OCI-LY7 (cell line): ENCODE results near the gene ITSN1. TPM values are rescaled to one million over a fixed set of nuclear protein-coding genes. Genes with fewer than 3 reads are reported as not detected.

ENCODE experiments used
- BruUV-seq: library from RNA; stranded (reverse); fragments of 400-500 nt; replicated peaks from 2 replicates; lab custom pipeline; 2021; lab: Mats Ljungman, UMichigan
- CTCF ChIA-PET: fragments of 300-600 bp; sonication (Branson Sonifier 250); formaldehyde crosslinking; loops from one replicate; lab custom pipeline; 2022; ENCODE audit warnings: antibody characterized with exemption; ENCODE audit not compliant: unreplicated experiment; lab: Charles Lee
- POLR2A ChIA-PET: fragments of 300-600 bp; sonication (Branson Sonifier 250); formaldehyde crosslinking; loops from one replicate; lab custom pipeline; 2022; ENCODE audit warnings: antibody characterized with exemption; lab: Charles Lee
- DNase-seq: peaks from one replicate; pipeline ENCODE4 v3.0.0-alpha.2; 2015; ENCODE audit warnings: low spot score
- H2AFZ ChIP-seq: fragments of 200-600 bp; sonication (generic), shearing (Covaris generic); 2 replicates; pipeline ENCODE4 v1.6.1; 2014; ENCODE audit warnings: mild to moderate bottlenecking, antibody characterized with exemption, low read length, moderate library complexity
- H3K27ac ChIP-seq: fragments of 200-600 bp; sonication (generic); 2 replicates; pipeline ENCODE4 v1.5.1; 2014; ENCODE audit warnings: mixed run types, low read depth, mild to moderate bottlenecking, moderate library complexity, low read length, inconsistent platforms; ENCODE audit not compliant: poor library complexity, severe bottlenecking
- H3K36me3 ChIP-seq: fragments of 200-600 bp; sonication (generic); 2 replicates; pipeline ENCODE4 v1.6.1; 2014; ENCODE audit warnings: mild to moderate bottlenecking, antibody characterized with exemption, low read length, moderate library complexity, mixed read lengths; ENCODE audit not compliant: insufficient read depth
- H3K4me1 ChIP-seq: fragments of 200-600 bp; sonication (generic); 2 replicates; pipeline ENCODE4 v1.5.1; 2014; ENCODE audit warnings: mild to moderate bottlenecking, low read length; ENCODE audit not compliant: insufficient read depth, poor library complexity, severe bottlenecking
- H3K4me2 ChIP-seq: fragments of 200-600 bp; sonication (generic); 2 replicates; pipeline ENCODE4 v1.6.1; 2014; ENCODE audit warnings: mild to moderate bottlenecking, low read length
- H3K4me3 ChIP-seq: fragments of 200-600 bp; sonication (generic); 2 replicates; pipeline ENCODE4 v1.5.1; 2014; ENCODE audit warnings: mild to moderate bottlenecking, low read depth, low read length; ENCODE audit not compliant: poor library complexity, severe bottlenecking
- H3K79me2 ChIP-seq: fragments of 200-600 bp; sonication (generic); 2 replicates; pipeline ENCODE4 v1.6.1; 2016; ENCODE audit warnings: low read depth, mild to moderate bottlenecking, low read length, moderate library complexity, mixed read lengths; ENCODE audit not compliant: insufficient read depth
- H3K9me2 ChIP-seq: fragments of 200-600 bp; sonication (generic); 2 replicates; pipeline ENCODE4 v1.6.1; 2016; ENCODE audit warnings: mild to moderate bottlenecking, low read length, mixed read lengths; ENCODE audit not compliant: insufficient read depth
- H3K9me3 ChIP-seq: fragments of 200-600 bp; sonication (generic); 2 replicates; pipeline ENCODE4 v1.6.1; 2014; ENCODE audit warnings: mild to moderate bottlenecking, mixed run types, low read length, mixed read lengths
- H4K20me1 ChIP-seq: fragments of 200-600 bp; sonication (generic); 2 replicates; pipeline ENCODE4 v1.6.1; 2014; ENCODE audit warnings: mild to moderate bottlenecking, antibody characterized with exemption, low read length, moderate library complexity, mixed read lengths; ENCODE audit not compliant: insufficient read depth
- EZH2phosphoT487 ChIP-seq: fragments of 200-600 bp; sonication (generic); IDR thresholded peaks from 2 replicates; pipeline ENCODE4 v1.6.1; 2018; ENCODE audit warnings: low read depth, borderline replicate concordance, mild to moderate bottlenecking, mixed run types, antibody characterized with exemption, low read length, moderate library complexity, mixed read lengths
- intact Hi-C: fragments of 100-400 bp; cut with micrococcal nuclease; formaldehyde crosslinking; loops from one replicate; pipeline ENCODE4 v1.10.0; 2022; ENCODE audit not compliant: unreplicated experiment
- total RNA-seq, 2 experiments: library from RNA; depleted of rRNA in 1 of 2; stranded (reverse); fragments of >200 nt in 1 of 2; shearing (Covaris generic) in 1 of 2; gene quantifications; 2 replicates each; pipeline ENCODE4 v1.2.3, GENCODE V29; 2014 to 2022
- TF ChIP-seq, protein P1 (sequence below): fragments of 200-600 bp; sonication (generic); conservative IDR thresholded peaks from 2 replicates; pipeline ENCODE4 v1.5.1; 2014; ENCODE audit warnings: mild to moderate bottlenecking, antibody characterized with exemption, low read length, moderate library complexity, mixed read lengths

Gene ITSN1
- total RNA-seq, 2 experiments from 2014 or later = 0.60 to 5.9 TPM

DNA sequence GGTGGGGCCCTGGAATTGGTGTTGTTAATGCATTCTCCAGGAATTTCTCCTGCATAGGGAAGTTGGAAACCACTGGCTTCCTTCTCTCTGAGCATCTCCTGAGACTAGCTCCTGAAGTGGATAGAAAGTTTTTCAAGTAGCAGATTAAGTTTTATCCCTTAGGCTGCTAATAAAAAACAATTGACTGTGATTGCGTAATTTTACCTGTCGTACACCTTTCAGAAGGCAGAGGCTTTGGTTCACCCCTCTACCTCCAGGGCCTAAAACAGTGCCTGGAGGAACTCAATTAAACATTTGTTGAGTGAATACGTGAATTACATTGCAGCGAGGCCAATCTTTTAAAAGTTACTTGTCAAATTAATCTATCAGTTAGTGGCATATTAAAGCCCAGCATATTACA, 3.4 kb downstream of the ITSN1 start:
- no peak overlapping the region for H3K4me2 ChIP-seq
- no TSS peak for BruUV-seq
- H2AFZ ChIP-seq = no peak overlapping the region
- peaks cover 5% of the 10 kb centered on the region; the same call in 1 of the 2 replicates for H3K79me2 ChIP-seq
- DNase-seq = no peak
- H3K27ac ChIP-seq = no peak overlapping the region
- intact Hi-C loops = no loop called here
- ChIA-PET CTCF (no interaction called here), POLR2A (interaction anchor here (0.5 to 1.2 kb wide), 3 partner anchors 15 to 1369 kb away, joined by 3 to 4 read pairs (median 3); no protein-coding TSS in a partner anchor)
- no peaks in the 10 kb centered on the region for H4K20me1 ChIP-seq
- peaks cover 10% of the 10 kb centered on the region for H3K4me1 ChIP-seq
- H3K4me3 ChIP-seq = no peak overlapping the region
- H3K9me2 ChIP-seq = no peaks in the 10 kb centered on the region
- no peaks in the 10 kb centered on the region for H3K36me3 ChIP-seq
- H3K9me3 ChIP-seq = no peaks in the 10 kb centered on the region
- no peak for TF ChIP-seq EZH2phosphoT487
- TF ChIP-seq, protein P1, sequence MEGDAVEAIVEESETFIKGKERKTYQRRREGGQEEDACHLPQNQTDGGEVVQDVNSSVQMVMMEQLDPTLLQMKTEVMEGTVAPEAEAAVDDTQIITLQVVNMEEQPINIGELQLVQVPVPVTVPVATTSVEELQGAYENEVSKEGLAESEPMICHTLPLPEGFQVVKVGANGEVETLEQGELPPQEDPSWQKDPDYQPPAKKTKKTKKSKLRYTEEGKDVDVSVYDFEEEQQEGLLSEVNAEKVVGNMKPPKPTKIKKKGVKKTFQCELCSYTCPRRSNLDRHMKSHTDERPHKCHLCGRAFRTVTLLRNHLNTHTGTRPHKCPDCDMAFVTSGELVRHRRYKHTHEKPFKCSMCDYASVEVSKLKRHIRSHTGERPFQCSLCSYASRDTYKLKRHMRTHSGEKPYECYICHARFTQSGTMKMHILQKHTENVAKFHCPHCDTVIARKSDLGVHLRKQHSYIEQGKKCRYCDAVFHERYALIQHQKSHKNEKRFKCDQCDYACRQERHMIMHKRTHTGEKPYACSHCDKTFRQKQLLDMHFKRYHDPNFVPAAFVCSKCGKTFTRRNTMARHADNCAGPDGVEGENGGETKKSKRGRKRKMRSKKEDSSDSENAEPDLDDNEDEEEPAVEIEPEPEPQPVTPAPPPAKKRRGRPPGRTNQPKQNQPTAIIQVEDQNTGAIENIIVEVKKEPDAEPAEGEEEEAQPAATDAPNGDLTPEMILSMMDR = no peak

DNA sequence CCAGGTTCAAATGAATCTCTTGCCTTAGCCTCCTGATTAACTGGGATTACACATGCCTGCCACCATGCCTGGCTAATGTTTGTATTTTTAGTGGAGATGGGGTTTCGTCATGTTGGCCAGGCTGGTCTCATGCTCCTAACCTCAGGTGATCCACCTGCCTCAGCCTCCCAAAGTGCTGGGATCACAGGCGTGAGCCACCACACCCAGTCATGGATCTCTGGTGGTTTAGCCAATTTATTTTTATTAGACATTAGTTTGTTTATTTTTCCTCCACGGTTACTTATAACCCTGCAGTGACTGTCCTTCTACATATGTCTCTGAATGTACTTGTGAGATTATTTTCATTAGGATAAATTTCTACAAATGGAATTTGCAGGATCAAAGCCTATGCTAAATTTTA, 5.3 kb downstream of the ITSN1 start:
- intact Hi-C loops = no loop called here
- ChIA-PET CTCF (no interaction called here), POLR2A (no interaction called here)
- Histone ChIP-seq H4K20me1 (no peaks in the 10 kb centered on the region), H3K79me2 (no peaks in the 10 kb centered on the region), H3K4me3 (no peak overlapping the region), H3K9me2 (no peaks in the 10 kb centered on the region), H3K36me3 (no peaks in the 10 kb centered on the region), H3K4me1 (peaks cover 6% of the 10 kb centered on the region), H2AFZ (no peak overlapping the region), H3K9me3 (no peaks in the 10 kb centered on the region), H3K27ac (no peak overlapping the region), H3K4me2 (no peak overlapping the region)
- no peak for DNase-seq
- no TSS peak for BruUV-seq
- TF ChIP-seq EZH2phosphoT487 = no peak
- TF ChIP-seq, protein P1 = no peak

DNA sequence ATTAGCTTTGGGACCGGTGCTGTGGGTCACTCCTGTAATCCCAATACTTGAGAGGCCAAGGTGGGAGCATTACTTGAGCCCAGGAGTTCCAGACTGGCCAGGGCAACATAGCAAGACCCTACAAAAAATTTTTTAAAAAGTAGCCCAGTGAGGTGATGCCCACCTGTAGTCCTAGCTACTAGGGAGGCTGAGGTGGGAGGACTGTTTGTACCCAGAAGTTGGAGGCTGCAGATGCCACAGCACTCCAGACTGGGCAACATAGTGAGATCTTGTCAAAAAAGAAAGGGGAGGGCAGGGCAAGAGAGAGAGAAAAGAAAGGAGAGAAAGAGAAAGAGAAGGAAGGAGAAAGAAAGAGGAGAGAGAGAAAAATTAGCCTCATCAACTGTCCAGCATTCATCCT, 6.3 kb downstream of the ITSN1 start:
- intact Hi-C loops = no loop called here
- H3K4me1 ChIP-seq = peaks cover under 1% of the 10 kb centered on the region
- H2AFZ ChIP-seq = no peak overlapping the region
- ChIA-PET CTCF (no interaction called here), POLR2A (no interaction called here)
- no peaks in the 10 kb centered on the region for H4K20me1 ChIP-seq
- H3K9me3 ChIP-seq = no peaks in the 10 kb centered on the region
- no peak for DNase-seq
- H3K9me2 ChIP-seq = no peaks in the 10 kb centered on the region
- no peak overlapping the region for H3K4me2 ChIP-seq
- H3K27ac ChIP-seq = no peak overlapping the region
- H3K79me2 ChIP-seq = no peaks in the 10 kb centered on the region
- BruUV-seq = no TSS peak
- no peak overlapping the region for H3K4me3 ChIP-seq
- TF ChIP-seq, protein P1 = no peak
- no peak for TF ChIP-seq EZH2phosphoT487
- no peaks in the 10 kb centered on the region for H3K36me3 ChIP-seq
